KOPT-K1 (cell line): ENCODE results near the gene FAM81A.

ENCODE experiments used
- H3K27ac ChIP-seq: fragments of 200-600 bp; sonication (generic); 2 replicates; pipeline ENCODE4 v1.5.1; 2016; ENCODE audit warnings: antibody characterized with exemption, mild to moderate bottlenecking, low read depth, low read length; ENCODE audit not compliant: poor library complexity, severe bottlenecking
- H3K36me3 ChIP-seq: fragments of 200-600 bp; sonication (generic); 2 replicates; pipeline ENCODE4 v1.5.1; 2017; ENCODE audit warnings: antibody characterized with exemption, mild to moderate bottlenecking, low read length, moderate library complexity; ENCODE audit not compliant: insufficient read depth
- H3K9me3 ChIP-seq: fragments of 200-600 bp; sonication (generic); 2 replicates; pipeline ENCODE4 v1.5.1; 2017; ENCODE audit warnings: antibody characterized with exemption, low read length, mild to moderate bottlenecking; ENCODE audit not compliant: insufficient read depth, poor library complexity, severe bottlenecking

FAM81A gene

DNA sequence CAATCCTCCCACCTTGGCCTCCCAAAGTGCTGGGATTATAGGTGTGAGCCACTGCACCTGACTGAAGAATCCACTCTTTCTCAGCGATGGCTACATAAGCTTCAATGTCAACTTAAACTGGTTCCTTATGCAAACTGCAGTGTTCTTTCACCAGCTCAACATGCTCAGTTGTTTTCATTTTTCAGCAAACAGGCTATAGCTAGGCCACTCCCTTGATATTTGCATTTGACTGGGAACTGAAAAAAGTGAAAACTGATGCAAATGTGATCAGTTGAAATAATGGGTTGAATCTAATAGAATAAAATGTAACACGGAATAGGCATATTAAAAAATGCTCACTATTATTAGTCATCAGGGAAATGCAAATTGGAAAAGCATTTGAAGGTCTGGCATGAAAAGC lies 99.4 kb downstream of the FAM81A start:
- H3K36me3 ChIP-seq, result no peaks in the 10 kb centered on the region
- H3K9me3 ChIP-seq, result no peaks in the 10 kb centered on the region
- H3K27ac ChIP-seq, result no peak overlapping the region

DNA sequence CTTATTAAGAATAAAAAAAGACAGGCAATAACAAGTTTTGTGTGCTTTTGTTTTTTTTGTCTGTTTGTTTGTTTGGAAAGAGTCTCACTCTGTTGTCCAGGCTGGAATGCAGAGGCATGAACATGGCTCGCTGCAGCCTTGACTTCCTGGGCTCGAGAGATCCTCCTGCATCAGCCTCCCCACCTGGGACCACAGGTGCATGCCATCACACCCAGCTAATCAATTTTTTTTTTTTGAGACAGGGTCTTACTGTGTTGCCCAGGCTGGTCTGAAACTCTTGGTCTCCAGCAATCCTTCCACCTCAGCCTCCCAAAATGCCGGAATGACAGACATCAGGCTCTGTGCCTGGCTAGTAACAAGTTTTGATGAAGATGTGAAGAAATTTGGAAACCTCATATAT lies 100.5 kb downstream of the FAM81A start:
- no peaks in the 10 kb centered on the region for H3K36me3 ChIP-seq
- no peak overlapping the region for H3K27ac ChIP-seq
- H3K9me3 ChIP-seq, result no peaks in the 10 kb centered on the region

DNA sequence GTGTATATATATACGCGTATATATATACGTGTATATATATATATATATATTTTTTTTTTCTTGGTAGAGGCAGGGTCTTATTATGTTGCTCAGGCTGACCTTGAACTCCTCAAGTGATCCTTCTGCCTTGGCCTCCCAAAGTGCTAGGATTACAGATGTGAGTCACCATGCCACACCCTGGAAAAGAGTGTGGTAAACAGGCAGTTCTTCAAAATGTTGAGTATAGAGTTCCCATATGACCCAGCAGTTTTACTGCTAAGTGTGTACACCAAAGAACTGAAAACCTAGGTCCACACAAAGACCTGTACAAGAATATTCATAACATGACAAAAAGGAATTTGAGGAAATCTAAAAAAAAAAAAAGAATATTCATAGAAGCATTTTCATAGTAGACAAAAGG lies 101.8 kb downstream of the FAM81A start:
- Histone ChIP-seq H3K36me3 (no peaks in the 10 kb centered on the region), H3K9me3 (no peaks in the 10 kb centered on the region), H3K27ac (no peak overlapping the region)

DNA sequence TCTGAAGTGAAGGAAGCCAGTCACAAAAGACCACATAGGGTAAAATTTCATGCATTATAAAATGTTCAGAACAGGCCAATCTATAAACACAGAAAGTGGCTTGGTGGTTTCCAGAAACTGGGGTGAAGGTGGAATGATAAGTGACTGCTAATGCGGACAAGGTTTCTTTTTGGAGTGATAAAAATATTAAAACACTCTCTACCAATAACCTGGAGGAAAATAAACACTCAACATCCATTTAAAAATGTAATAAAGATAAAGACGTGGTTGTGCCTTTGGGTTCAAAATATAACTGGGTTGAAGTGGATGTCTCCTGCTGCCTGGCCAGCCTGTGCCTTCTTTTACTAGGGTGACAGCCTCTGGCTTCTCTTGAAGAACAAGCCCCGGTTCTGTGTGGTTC lies 102.7 kb downstream of the FAM81A start:
- H3K27ac ChIP-seq, result no peak overlapping the region
- no peaks in the 10 kb centered on the region for H3K36me3 ChIP-seq
- H3K9me3 ChIP-seq, result no peaks in the 10 kb centered on the region

DNA sequence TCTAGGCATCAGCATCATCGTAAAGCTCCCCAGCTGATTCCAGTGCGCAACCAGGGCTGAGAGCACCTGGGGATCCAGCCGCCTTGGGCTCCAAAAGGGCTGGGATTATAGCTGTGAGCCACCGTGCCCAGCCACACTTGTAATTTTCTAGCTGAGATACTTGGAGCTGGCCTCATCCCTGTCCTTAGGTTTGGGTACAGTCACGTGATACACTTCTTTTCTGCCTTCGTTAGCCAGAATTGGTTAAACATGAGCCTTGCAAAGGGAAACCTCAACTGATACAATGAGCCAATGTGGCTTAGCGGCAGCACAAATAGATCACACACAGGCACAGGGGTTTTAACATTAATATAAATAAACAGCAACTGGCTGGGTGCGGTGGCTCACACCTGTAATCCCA lies 103.8 kb downstream of the FAM81A start:
- H3K9me3 ChIP-seq, result no peaks in the 10 kb centered on the region
- H3K27ac ChIP-seq, result no peak overlapping the region
- no peaks in the 10 kb centered on the region for H3K36me3 ChIP-seq

DNA sequence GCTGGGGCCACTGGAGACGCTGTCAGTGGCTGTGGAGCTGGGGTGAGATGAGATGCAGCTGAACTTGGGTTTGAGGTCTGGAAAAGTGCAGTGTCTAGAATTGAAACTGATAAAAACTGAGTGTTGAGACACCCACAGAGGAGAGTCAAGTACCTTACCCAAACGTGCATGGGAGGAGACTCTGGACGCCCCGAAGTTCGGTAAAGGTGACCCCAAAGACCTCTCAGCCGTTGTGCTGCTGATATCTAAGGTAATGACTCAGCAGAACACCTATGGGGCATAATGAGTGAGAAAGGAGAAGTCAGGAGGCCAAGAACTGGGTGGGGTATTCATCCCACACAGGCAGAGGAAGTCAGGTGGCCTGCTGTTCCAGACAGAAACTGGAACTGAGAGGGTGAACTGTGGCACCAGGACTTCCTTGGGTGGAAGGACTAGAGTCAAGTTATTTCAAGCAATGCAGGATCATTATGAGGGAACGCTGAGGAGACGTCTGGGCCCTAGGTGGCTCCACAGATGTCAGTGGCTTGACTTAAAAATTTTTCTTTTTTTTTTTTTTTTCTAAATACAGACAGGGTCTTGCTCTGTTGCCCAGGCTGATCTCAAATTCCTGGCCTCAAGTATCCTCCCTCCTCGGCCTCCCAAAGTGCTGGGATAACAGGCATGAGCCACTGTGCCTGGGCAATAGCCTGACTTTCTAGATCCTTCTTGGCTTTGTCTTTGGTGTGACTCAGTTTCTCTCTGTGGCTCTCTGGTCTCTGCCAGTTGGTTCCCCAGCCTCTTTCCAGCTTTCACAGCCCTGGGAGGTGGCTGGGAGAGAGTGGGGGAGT lies 105.9 kb downstream of the FAM81A start:
- no peak overlapping the region for H3K27ac ChIP-seq
- no peaks in the 10 kb centered on the region for H3K9me3 ChIP-seq
- no peaks in the 10 kb centered on the region for H3K36me3 ChIP-seq

DNA sequence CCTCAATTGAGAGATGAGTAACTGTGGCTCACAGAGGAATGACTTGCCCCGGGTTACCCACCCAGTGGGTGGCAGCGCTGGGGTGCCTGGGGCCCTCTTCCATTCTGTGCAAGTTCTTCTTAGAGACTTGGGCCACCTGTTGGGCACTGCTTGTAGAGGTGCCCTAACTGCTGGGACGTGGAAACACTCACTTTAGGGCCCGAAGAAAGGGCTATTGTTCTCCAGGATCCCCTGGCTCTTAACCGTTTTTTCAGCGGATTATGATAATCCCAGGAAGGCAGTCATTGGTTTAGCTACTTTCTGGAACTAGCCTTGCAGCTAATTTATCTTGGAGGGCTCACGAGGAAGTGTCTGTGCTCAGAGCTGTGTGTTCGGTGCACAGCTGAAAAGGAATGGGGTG lies 107.6 kb downstream of the FAM81A start:
- no peaks in the 10 kb centered on the region for H3K36me3 ChIP-seq
- no peak overlapping the region for H3K27ac ChIP-seq
- H3K9me3 ChIP-seq, result no peaks in the 10 kb centered on the region

DNA sequence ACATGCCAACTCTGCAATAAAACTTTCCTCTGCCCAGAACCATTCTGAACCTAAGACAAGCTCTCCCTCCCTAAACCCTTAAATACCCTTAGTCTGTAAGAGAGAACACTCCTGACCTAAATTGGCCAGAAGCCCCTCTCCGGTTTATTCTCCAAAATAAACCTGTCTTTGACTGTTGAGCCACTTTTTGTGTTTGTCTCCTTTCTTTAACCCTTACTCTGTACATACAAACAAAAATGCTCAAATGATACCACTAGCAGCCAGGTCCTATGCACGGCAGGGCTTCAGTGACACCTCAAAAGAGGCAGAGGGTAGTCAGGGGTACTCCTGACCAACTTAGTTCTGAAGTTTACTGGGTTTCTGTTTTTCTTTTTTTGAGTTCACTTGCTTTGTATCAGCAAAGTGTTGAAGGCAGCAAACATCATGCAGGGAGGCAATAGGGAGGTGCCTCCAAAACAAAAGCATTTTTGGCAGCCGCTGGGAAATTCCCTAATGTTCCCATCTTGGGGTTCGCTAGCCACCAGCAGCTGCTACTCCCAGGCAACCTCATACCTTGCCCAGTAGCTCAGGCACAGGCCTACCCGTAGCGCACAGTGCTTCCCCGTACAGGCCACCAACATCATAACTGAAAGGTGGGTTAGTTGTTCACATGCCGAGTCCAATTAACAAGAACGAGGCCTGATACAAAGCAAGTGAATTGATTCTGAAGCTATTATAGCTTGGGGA lies 110.7 kb downstream of the FAM81A start:
- Histone ChIP-seq H3K36me3 (no peaks in the 10 kb centered on the region), H3K27ac (no peak overlapping the region), H3K9me3 (no peaks in the 10 kb centered on the region)

DNA sequence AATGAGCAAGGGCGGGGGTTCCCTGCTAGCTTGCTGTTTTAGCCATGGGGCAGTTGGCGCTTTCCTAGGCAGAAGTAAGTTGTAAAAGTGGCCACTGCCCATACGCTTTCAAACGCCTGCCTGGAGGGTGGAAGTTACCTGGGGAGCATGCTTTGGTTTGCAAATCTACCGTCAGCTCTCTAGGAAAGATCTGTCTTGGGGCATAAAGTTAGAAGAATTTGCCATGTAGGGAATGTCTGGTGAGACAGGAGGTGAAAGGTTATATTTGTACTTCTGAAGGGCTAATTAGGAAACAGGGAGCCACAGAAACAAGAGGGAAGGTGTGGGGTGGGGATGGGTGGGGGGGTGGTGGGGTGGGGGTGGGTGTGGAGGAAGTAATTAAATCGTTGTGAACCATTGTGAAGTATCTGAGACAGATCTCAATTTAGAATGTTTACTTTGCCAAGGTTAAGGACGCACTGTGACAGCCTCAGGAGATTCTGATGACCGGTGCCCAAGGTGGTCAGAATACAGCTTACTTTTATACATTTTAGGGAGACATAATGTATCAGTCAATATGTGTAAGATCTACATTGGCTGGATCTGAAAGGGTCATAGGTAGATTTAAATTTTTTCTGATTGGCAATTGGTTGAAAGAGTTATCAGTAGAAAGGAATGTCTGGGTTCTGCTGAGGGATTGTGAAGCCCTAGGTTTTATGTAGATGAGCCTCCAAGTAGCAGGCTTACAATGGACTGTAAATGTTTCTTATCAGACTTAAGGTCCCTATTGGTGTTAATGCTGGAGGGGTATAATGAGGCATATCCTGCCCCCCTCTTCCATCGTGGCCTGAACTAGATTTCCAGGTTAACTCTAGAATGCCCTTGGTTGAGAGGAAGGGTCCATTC lies 111.6 kb downstream of the FAM81A start:
- Histone ChIP-seq H3K36me3 (no peaks in the 10 kb centered on the region), H3K9me3 (no peaks in the 10 kb centered on the region), H3K27ac (no peak overlapping the region)

DNA sequence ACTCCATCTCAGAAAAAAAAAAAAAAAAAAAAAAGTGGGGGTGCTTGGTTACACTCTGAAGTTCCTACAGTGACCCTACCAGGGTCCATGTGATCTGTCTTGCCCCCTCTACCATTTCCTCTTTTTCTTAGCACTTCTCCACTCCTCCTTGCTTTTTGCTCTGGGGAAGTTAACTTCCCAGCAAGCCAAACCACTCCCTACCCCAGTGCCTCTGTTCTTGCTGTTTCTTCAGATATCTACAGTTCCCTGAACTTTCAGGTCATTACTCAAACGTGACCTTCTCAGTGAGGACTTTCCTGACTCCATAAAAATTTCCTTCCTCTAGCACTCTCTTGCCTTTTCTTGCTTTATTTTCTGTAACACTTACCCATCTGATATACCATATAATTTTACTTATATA lies 112.5 kb downstream of the FAM81A start:
- H3K36me3 ChIP-seq, result no peaks in the 10 kb centered on the region
- no peak overlapping the region for H3K27ac ChIP-seq
- no peaks in the 10 kb centered on the region for H3K9me3 ChIP-seq

DNA sequence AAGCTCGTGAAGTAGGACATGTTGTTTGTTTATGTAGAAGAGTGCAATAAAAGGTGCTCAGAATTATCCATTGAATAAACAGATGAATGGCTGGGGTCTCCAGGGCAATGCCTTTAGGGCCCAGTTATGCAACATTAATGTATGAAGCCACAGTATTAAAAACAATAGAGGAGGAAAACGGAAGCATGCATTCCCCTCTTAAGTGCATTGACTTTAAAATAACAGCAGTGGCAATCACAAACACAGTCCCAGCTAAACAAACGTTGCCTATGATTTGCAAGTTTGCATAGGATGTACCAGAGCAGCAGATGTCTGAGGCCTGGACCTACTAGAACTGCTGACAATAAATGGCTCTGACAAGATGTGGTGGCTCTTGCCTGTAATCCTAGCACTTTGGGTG lies 113.0 kb downstream of the FAM81A start:
- H3K36me3 ChIP-seq, result no peaks in the 10 kb centered on the region
- no peak overlapping the region for H3K27ac ChIP-seq
- no peaks in the 10 kb centered on the region for H3K9me3 ChIP-seq

DNA sequence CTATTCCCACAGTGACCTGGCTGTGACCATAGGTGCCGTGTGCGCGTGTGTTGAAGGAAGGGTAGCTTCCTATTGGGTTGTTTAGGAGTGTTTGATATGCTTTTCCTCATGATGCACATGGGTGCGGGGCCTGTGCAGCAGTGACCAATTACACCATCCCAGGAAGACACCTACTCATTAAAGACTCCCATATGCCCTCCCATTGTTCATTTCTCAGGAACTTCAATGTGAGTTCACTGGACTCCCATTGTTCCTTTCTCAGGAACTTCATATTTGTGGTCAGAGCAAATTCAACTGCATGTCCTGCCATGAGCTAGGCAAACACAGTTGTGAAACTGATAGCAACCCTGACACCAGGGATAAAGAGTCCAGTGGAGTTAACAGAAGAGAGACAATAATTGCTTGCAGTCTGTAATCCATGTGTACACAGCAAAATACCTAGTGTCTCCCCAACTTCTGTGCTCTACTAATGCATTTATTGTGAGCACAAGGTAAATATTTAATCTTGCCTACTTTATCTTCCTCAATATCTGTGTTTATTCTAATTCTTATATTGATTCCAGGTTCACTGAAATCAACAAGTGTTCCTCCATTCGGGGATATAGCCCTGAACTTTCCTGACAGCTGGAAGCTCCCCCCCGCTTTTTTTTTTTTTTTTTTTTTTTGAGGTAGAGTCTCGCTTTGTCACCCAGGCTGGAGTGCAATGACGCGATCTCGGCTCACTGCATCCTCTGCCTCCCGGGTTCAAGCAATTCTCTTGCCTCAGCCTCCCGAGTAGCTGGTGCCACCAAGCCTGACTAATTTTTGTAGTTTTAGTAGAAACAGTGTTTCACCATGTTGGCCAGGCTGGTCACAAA lies 116.1 kb downstream of the FAM81A start:
- no peaks in the 10 kb centered on the region for H3K36me3 ChIP-seq
- no peaks in the 10 kb centered on the region for H3K9me3 ChIP-seq
- H3K27ac ChIP-seq, result no peak overlapping the region

DNA sequence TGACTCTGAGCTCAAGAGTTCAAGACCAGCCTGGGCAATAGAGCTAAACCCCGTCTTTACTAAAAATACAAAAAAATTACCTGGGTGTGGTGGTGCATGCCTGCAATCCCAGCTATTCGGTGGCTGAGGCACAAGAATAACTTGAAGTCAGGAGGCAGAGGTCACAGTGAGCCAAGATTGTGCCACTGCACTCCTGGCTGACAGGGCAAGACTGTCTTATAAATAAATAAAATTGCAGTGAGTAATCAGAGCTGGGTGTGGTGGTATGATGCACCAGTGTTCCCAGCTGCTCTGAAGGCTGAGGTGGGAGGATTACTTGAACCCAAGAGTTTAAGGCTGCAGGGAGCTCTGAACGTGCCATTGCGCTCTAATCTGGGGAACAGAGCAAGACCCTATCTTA lies 117.7 kb downstream of the FAM81A start:
- Histone ChIP-seq H3K9me3 (no peaks in the 10 kb centered on the region), H3K36me3 (no peaks in the 10 kb centered on the region), H3K27ac (no peak overlapping the region)

DNA sequence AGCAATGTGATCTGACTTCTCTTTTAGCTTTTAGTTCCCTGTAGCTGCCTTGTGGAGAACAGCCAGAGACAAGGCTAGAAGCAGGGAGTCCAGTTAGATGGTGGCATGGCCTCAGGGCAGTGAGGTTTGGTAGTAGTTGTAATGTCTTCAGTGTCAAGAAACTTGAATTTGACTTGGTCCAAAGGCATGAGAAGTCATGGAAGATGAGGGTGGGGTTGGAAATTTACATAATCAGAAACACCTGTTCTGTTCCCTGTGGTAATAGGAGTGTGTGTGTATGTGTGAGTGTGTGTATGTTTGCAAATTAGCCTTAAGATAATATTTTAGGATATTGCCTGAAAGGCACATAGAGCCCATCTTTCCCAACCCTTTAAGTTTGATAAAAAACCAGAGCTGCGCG lies 118.4 kb downstream of the FAM81A start:
- Histone ChIP-seq H3K9me3 (no peaks in the 10 kb centered on the region), H3K36me3 (no peaks in the 10 kb centered on the region), H3K27ac (no peak overlapping the region)
